HG03060 (cell line): Measurements from ENCODE around the gene CNGA2.

Source experiments
- ATAC-seq: cut with Tn5 transposase; IDR thresholded peaks from one replicate; pipeline ENCODE4 v1.9.1; 2021; ENCODE audit warnings: low read depth, moderate number of reproducible peaks; ENCODE audit not compliant: unreplicated experiment

Gene CNGA2

DNA sequence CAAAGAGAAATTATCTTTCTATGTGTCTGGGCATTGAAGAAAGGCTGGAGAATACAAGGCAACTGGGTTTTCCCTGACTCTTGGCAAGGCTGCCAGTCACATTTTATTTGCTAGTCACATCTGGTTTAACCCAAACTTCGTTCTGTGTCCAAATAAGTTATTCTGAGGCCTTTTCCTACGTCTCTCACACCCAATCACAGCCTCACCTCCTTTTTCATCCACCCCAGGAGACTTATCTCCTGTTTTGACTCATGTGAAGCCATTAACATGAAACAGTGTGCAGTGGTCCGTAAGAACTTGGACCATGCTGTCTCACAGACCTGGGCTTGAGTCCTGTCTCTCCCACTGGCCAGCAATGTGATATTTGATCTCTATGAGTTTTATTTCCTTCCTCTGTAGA, 59.3 kb downstream of the CNGA2 start:
- no peak for ATAC-seq
